PC-9 (cell line): ENCODE measurements around the gene SRMS.

Experiments used
- EZH2 ChIP-seq: fragments of 200-600 bp; sonication (generic); IDR thresholded peaks from 2 replicates; pipeline ENCODE4 v1.8.0; 2017; ENCODE audit warnings: antibody characterized with exemption, low read depth
- TF ChIP-seq, protein P1 (sequence below): fragments of 200-600 bp; sonication (generic); conservative IDR thresholded peaks from 2 replicates; pipeline ENCODE4 v1.6.1; 2017; ENCODE audit warnings: mixed run types, antibody characterized with exemption, mild to moderate bottlenecking, moderate library complexity

DNA sequence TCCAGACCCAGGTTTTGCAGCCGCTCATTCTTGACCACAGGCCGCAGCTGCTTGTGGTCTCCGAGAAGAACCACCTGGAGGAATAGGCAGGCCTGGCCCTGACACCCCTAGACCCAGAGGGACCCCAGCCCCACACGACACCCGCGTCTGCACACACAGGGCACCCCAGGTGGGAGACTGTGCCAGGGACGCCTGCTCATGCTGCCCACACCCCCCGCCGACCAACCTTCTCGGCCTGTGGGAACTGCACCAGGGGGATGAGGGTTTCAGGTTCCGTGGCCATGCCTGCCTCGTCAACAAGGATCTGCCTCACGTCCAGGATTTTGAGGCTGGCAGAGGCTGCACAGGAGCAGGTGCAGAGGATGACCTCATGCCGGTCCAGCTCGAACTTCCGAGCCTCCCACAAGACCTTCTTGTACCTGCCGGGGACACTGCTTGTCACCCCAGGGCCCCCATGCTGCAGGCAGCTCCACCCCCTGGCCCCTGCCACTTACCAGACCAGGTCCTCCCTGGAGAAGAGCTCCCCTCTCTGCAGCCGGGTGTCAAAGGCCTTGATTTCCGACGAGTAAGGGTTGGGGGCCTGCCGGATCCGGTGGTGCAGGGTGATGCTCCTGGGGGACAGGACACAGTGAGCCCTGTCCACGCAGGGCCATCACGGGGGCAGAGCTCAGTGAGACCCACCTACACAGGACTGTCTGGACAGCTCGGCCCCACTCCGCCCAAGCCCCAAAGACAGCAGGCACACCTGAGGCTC is 13.5 kb upstream of the SRMS start:
- TF ChIP-seq, protein P1, sequence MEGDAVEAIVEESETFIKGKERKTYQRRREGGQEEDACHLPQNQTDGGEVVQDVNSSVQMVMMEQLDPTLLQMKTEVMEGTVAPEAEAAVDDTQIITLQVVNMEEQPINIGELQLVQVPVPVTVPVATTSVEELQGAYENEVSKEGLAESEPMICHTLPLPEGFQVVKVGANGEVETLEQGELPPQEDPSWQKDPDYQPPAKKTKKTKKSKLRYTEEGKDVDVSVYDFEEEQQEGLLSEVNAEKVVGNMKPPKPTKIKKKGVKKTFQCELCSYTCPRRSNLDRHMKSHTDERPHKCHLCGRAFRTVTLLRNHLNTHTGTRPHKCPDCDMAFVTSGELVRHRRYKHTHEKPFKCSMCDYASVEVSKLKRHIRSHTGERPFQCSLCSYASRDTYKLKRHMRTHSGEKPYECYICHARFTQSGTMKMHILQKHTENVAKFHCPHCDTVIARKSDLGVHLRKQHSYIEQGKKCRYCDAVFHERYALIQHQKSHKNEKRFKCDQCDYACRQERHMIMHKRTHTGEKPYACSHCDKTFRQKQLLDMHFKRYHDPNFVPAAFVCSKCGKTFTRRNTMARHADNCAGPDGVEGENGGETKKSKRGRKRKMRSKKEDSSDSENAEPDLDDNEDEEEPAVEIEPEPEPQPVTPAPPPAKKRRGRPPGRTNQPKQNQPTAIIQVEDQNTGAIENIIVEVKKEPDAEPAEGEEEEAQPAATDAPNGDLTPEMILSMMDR = no peak
- TF ChIP-seq EZH2 = no peak
